ENCODE data around the gene ARRDC5. TPM values are rescaled to one million over a fixed set of nuclear protein-coding genes. Genes with fewer than 3 reads are reported as not detected.
A peak's percentile ranks its signal among the peaks of the same experiment; 100 is the strongest.

The ARRDC5 gene
- total RNA-seq, 1 experiment from 2014 or later: not detected

DNA sequence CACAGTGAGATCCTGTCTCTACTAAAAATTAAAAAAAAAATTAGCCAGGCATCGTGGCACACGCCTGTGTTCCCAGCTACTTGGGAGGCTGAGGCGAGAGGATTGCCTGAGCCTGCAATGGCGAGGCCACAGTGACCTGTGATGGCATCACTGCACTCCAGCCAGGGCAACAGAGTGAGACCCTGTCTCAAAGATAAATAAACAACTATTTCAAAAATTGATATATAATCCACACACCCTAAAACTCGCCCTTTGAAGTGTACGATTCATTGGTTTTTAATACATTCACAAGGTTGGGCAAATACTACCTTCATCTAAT is 59.1 kb downstream of the ARRDC5 start:
- no peak for DNase-seq (ENCODE audit: low spot score)
- intact Hi-C loops (cut with micrococcal nuclease; ENCODE audit: unreplicated experiment): no loop called here
- CTCF ChIA-PET: no interaction called here
- peaks cover 9% of the 10 kb centered on the region for H3K36me3 ChIP-seq (ENCODE audit: insufficient read depth, low read length, poor library complexity, severe bottlenecking)
- POLR2A ChIA-PET (ENCODE audit: low non-redundant PET): no interaction called here
- no peak for TF ChIP-seq EZH2 (IDR thresholded peaks at IDR 0.05; ENCODE audit: borderline replicate concordance, low read depth, low read length, poor library complexity, severe bottlenecking)
- no peak overlapping the region for H3K27ac ChIP-seq (ENCODE audit: low read depth, low read length, poor library complexity, severe bottlenecking)
- BruUV-seq (replicated peaks): no TSS peak
- H3K4me3 ChIP-seq (ENCODE audit: low read depth, low read length, poor library complexity, severe bottlenecking): no peak overlapping the region
- H3K27me3 ChIP-seq (replicated peaks; ENCODE audit: insufficient read depth, low read depth, low read length, poor library complexity): no peaks in the 10 kb centered on the region
- H3K9me3 ChIP-seq (ENCODE audit: low read depth, low read length, poor library complexity, severe bottlenecking): no peaks in the 10 kb centered on the region
- no peaks in the 10 kb centered on the region for H3K4me1 ChIP-seq (ENCODE audit: insufficient read depth, low read length, poor library complexity, severe bottlenecking)

Small RNA genes within 50 kb of the gene (microRNA-seq; reads per million reads assigned to microRNA genes)
- gene MIR4747: 5.1 reads per million, percentile 17 among the genes with 10 or more reads in this experiment

Other genes with a start within 250 kb of the ARRDC5 start
- 128 TPM in 2 replicates for gene MYDGF, start 232.6 kb downstream of the ARRDC5 start, total RNA-seq (2021)
- 60.2 and 65.7 TPM in 2 replicates for gene DPP9, start 179.1 kb downstream of the ARRDC5 start, total RNA-seq (2021)
- 17.4 and 18.9 TPM in 2 replicates for gene FEM1A, start 111.2 kb downstream of the ARRDC5 start, total RNA-seq (2021)
- 5.6 and 7.0 TPM in 2 replicates for gene TICAM1, start 71.2 kb downstream of the ARRDC5 start, total RNA-seq (2021)
- gene PLIN3, start 35.2 kb downstream of the ARRDC5 start, total RNA-seq (2021): 30.6 and 39.9 TPM in 2 replicates
- 192 and 203 TPM in 2 replicates for gene UHRF1, start 6.6 kb upstream of the ARRDC5 start, total RNA-seq (2021)
- gene KDM4B, start 66.2 kb upstream of the ARRDC5 start, total RNA-seq (2021): 30.0 and 34.8 TPM in 2 replicates